Heart left ventricle (tissue), 16 donors: Measurements from ENCODE around the gene TRAK1. TPM values are rescaled to one million over a fixed set of nuclear protein-coding genes. Genes with fewer than 3 reads are reported as not detected.

Experiments used
- ATAC-seq, 4 donors: fragments of 200-7000 bp; cut with Tn5 transposase; one replicate each; pipeline ENCODE4 v1.9.1; 2020 to 2022; ENCODE audit warnings: moderate library complexity in 4 of 4, mild to moderate bottlenecking in 3 of 4, moderate number of reproducible peaks in 1 of 4
- DNase-seq, 5 donors: peaks; one replicate each; pipeline ENCODE4 v3.0.0-alpha.2; 2020
- H3K27ac ChIP-seq, 12 donors: fragments of 200-600 bp; sonication (generic) in 4 of 12; one replicate each; pipeline versions ENCODE4 v1.5.0 to v1.8.0; 2016 to 2022; ENCODE audit warnings: mild to moderate bottlenecking in 2 of 12
- H3K27me3 ChIP-seq, 9 donors: fragments of 200-600 bp; sonication (generic) in 2 of 9; one replicate each; pipeline versions ENCODE4 v1.5.1 to v1.8.0; 2016 to 2022; ENCODE audit warnings: mild to moderate bottlenecking in 3 of 9
- H3K36me3 ChIP-seq, 9 donors: fragments of 200-600 bp; sonication (generic) in 2 of 9; one replicate each; pipeline versions ENCODE4 v1.5.0 to v1.8.0; 2018 to 2022; ENCODE audit warnings: mild to moderate bottlenecking in 2 of 9
- H3K4me1 ChIP-seq, 12 donors: fragments of 200-600 bp; sonication (generic) in 4 of 12; one replicate each; pipeline versions ENCODE4 v1.5.0 to v1.8.0; 2016 to 2022; ENCODE audit warnings: mild to moderate bottlenecking in 3 of 12
- H3K4me3 ChIP-seq, 12 donors: fragments of 200-600 bp; sonication (generic) in 4 of 12; one replicate each; pipeline versions ENCODE4 v1.5.0 to v1.8.0; 2017 to 2022; ENCODE audit warnings: mild to moderate bottlenecking in 9 of 12, moderate library complexity in 4 of 12
- H3K9me3 ChIP-seq, 12 donors: fragments of 200-600 bp; sonication (generic) in 4 of 12; one replicate each; pipeline versions ENCODE4 v1.5.0 to v1.8.0; 2016 to 2022; ENCODE audit warnings: mild to moderate bottlenecking in 1 of 12
- POLR2A ChIP-seq, 2 donors: fragments of 450-650 bp; IDR thresholded peaks; one replicate each; pipeline ENCODE4 v1.6.1; 2017; ENCODE audit warnings: antibody characterized with exemption in 2 of 2, mild to moderate bottlenecking in 2 of 2, moderate library complexity in 2 of 2
- WGBS, 4 donors: extraction: QIAGEN DNeasy Blood & Tissue Kit in 2 of 4; methylation state at CpG; one replicate each; pipeline versions ENCODE4 v1.1.5 to v1.1.7; 2013 to 2018; 5-methylcytosine and 5-hydroxymethylcytosine counted together
- intact Hi-C, 10 donors: fragments of 100-400 bp; cut with DNase I; formaldehyde crosslinking; loops; one replicate each; pipeline versions ENCODE4 v1.11.1 to v1.14.2; 2022
- polyA plus RNA-seq, 2 donors: library from polyadenylated mRNA; stranded (reverse); fragments of 200-250 nt; gene quantifications; one replicate each; pipeline ENCODE4 v1.2.3, GENCODE V29; 2013
- total RNA-seq, 9 donors: library from RNA; depleted of rRNA in 2 of 9; stranded (reverse); fragments of >200 nt in 2 of 9; fragmentation: NEBNext Ultra II Directional in 3 of 9; extraction: Animal tissue kit (Norgen Biotek cat#: 25700) in 3 of 9; gene quantifications; one replicate each; pipeline versions ENCODE4 v1.1.0 to v1.2.4, GENCODE V29; 2016 to 2023
- TF ChIP-seq, protein P1 (sequence below), 12 donors: fragments of 200-600 bp; sonication (generic) in 4 of 12; IDR thresholded peaks; one replicate each; pipeline versions ENCODE4 v1.5.0 to v1.8.0; 2018 to 2022; ENCODE audit warnings: antibody characterized with exemption in 12 of 12, mild to moderate bottlenecking in 5 of 12
- donor health status: ischemic (EF 13 %, LVEDD 7.1; RV severe dilation, severe dysfunction).
- donor health status: healthy with polysubstance abuse.
- donor health status: DM: no; HTN: yes; CAD: no.
- donor health status: DM: no; HTN: no; CAD: no.
- donor health status: ischemic (EF 25% LVEDD 6.9; RV normal size, moderate dysfunction).
- donor health status: ischemic (EF 25% LVEDD 5.7; RV mildly dilated, moderate dysfunction).
- donor health status: healthy.
- donor health status: DM: yes; HTN: yes; CAD: no.
- donor health status: ischemic (EF 35%, LVEDD 5.7; RV mildly dilated, moderate dysfunction).
- donor health status: nonischemic (EF 11% LVEDD 7.7; RV severe dilation, severe dysfunction).
- donor health status: DM: yes; HTN: yes; CAD: no.
- donor health status: PGD.
- donor health status: ischemic (EF 29% LVEDD 5.4; RV normal size, mild dysfunction).
- donor health status: nonischemic (EF 23%, LVEDD 6.1; RV moderate dilation, normal function).

The TRAK1 gene
- total and polyA plus RNA-seq, 11 donors: 53.3 to 364 (median 250) TPM

GRCh38 chr3:42264399-42265058 lies 173.4 kb downstream of the TRAK1 start:
- DNase-seq (peak in 3 of 5 donors; percentile 36 to 69 (median 37)), ATAC-seq (peak in 3 of 4 donors; percentile 53 to 63 (median 54))
- Histone ChIP-seq H3K27ac (no peak overlapping the region), H3K4me1 (peaks cover 0 to 21% (median 13%) of the 10 kb centered on the region in 12 donors), H3K9me3 (no peaks in the 10 kb centered on the region), H3K27me3 (peaks cover 30 to 91% (median 60%) of the 10 kb centered on the region in 9 donors), H3K36me3 (no peaks in the 10 kb centered on the region), H3K4me3 (no peak overlapping the region)
- WGBS, 4 donors: 9 to 12% (median 10%) methylated on average over 33 to 37 of the region's 37 CpGs
- TF ChIP-seq, protein P1, sequence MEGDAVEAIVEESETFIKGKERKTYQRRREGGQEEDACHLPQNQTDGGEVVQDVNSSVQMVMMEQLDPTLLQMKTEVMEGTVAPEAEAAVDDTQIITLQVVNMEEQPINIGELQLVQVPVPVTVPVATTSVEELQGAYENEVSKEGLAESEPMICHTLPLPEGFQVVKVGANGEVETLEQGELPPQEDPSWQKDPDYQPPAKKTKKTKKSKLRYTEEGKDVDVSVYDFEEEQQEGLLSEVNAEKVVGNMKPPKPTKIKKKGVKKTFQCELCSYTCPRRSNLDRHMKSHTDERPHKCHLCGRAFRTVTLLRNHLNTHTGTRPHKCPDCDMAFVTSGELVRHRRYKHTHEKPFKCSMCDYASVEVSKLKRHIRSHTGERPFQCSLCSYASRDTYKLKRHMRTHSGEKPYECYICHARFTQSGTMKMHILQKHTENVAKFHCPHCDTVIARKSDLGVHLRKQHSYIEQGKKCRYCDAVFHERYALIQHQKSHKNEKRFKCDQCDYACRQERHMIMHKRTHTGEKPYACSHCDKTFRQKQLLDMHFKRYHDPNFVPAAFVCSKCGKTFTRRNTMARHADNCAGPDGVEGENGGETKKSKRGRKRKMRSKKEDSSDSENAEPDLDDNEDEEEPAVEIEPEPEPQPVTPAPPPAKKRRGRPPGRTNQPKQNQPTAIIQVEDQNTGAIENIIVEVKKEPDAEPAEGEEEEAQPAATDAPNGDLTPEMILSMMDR (IDR thresholded peaks at IDR 0.05): no peak
- no peak for TF ChIP-seq POLR2A (IDR thresholded peaks at IDR 0.05)
- intact Hi-C loops: no loop called here

GRCh38 chr3:42265059-42265991 lies 174.2 kb downstream of the TRAK1 start:
- Histone ChIP-seq H3K36me3 (no peaks in the 10 kb centered on the region), H3K27ac (no peak overlapping the region), H3K4me3 (no peak overlapping the region), H3K9me3 (no peaks in the 10 kb centered on the region), H3K27me3 (peaks cover 30 to 91% (median 59%) of the 10 kb centered on the region in 9 donors), H3K4me1 (peaks cover 0 to 21% (median 13%) of the 10 kb centered on the region in 12 donors)
- intact Hi-C loops: no loop called here
- WGBS, 4 donors: 8 to 15% (median 9%) methylated on average over 54 to 60 of the region's 60 CpGs
- DNase-seq (no peak), ATAC-seq (no peak)
- TF ChIP-seq POLR2A (IDR thresholded peaks at IDR 0.05): no peak
- TF ChIP-seq, protein P1 (IDR thresholded peaks at IDR 0.05): no peak

DNA sequence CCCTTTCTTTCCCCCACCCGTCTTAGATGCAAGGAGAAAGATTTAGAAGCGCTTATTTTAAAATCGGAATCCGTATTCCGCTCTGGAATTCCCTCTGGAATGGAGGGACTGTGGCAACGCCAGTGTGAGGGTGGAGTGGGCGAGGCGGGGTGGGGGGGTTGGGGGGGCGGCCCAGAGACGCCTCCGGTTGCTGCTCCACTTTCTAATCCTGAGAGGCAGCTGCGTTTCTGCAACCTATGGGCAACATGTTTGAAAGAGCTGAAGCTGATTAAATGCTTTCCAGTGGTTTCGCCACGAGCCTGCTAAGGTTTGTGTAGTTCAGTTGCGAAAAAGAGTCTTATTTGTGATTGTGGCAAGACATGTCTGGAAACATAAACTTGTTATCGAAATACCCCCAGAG lies 174.9 kb downstream of the TRAK1 start, which contains the start of gene CCK:
CCK (minus strand) TSS at position 101 of the 400 bp plus-strand sequence. CDS start 2,555 bp downstream, outside the sequence.
- WGBS, 4 donors: 43 to 60% (median 48%) methylated on average over 13 to 16 of the region's 16 CpGs
- Histone ChIP-seq H3K27me3 (peaks cover 30 to 92% (median 54%) of the 10 kb centered on the region in 9 donors), H3K4me3 (no peak within 1 kb of the TSS), H3K36me3 (no peaks in the 10 kb centered on the region), H3K4me1 (peaks cover 0 to 21% (median 13%) of the 10 kb centered on the region in 12 donors), H3K9me3 (no peaks in the 10 kb centered on the region), H3K27ac (no peak within 1 kb of the TSS)
- DNase-seq (no peak), ATAC-seq (no peak)
- intact Hi-C loops: no loop called here
- TF ChIP-seq POLR2A (IDR thresholded peaks at IDR 0.05): no peak
- TF ChIP-seq, protein P1 (IDR thresholded peaks at IDR 0.05): no peak

DNA sequence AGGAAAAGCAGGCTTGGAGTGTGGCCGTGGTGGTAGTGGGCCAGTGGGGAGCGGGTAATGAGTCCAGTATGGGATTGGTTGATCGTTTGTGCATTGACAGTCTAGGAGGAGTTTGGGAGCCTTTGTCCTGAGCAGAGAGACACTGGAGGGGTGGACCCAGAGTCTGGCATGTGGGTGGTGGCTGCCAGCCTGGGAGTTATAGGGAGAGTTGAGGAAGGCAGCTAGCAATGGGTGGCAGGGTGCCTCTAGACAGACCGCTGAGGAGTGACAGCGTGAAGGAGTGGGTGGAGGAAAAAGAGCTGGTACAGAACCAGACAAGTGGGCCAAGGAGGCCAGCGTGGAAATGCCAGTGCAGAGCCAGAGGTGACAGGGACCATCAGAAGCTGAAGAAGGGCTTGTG lies 176.7 kb downstream of the TRAK1 start:
- no peak for TF ChIP-seq POLR2A (IDR thresholded peaks at IDR 0.05)
- TF ChIP-seq, protein P1 (IDR thresholded peaks at IDR 0.05): no peak
- no peaks in the 10 kb centered on the region for H3K36me3 ChIP-seq
- H3K4me3 ChIP-seq: no peak overlapping the region
- H3K9me3 ChIP-seq: no peaks in the 10 kb centered on the region
- H3K27ac ChIP-seq: no peak overlapping the region
- peaks cover 30 to 75% (median 42%) of the 10 kb centered on the region in 9 donors for H3K27me3 ChIP-seq
- ATAC-seq: no peak
- no peak for DNase-seq
- peaks cover 0 to 21% (median 13%) of the 10 kb centered on the region in 12 donors for H3K4me1 ChIP-seq
- intact Hi-C loops: no loop called here
- WGBS, 4 donors: 89 to 94% (median 92%) methylated on average over 6 of the region's 6 CpGs
